ENCODE measurements around the gene GPD1L.
"Not testable (repeated sequence)": the region's sequence is repeated elsewhere in the genome, so short reads cannot be mapped to it uniquely, and the experiment has no call there.

Gene GPD1L

GRCh38 chr3:32106929-32107362 is 526 bp downstream of the GPD1L start:
- DNase-seq = peak; percentile 7

DNA sequence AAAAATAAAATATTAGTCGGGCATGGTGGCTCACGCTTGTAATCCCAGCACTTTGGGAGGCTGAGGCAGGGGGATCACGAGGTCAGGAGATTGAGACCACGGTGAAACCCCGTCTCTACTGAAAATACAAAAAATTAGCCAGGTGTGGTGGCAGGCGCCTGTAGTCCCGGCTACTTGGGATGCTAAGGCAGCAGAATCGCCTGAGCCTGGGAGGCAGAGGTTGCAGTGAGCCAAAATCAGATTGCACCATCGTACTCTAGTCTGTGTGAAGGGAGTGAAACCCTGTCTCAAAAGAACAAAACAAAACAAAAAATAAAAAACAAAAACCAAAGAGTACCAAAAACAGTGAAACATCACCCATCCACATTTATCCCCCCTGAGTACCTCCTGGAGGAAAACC is 1.8 kb downstream of the GPD1L start:
- DNase-seq = not testable (repeated sequence)

- no peak for DNase-seq
These were observed 2.8 kb downstream of the GPD1L start for GRCh38 chr3:32109256-32109655.

DNA sequence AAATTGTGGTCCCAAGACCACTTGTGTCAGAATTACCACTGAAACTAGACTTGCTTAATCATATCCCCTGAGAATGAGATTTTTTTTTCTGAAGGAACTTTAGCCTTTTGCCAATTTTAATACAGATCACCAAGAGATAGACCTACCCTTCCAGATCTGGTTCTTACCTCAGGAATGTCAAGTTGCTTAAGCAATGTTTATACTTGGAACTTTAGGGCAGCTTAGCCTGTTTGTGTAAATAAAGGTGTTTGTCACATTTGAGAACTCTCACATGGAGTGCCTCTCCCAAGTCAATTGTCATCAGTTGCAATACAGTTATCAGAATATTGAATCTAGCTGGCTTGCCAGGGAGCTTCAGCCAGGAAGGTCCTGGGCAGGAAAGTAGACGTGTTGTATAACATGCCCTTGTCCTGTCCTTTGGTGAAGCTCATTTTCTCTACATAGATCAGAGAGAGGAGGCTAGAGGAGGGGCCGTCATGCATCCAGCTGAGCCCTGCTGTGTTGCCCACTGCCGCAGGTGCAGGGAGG is 3.9 kb downstream of the GPD1L start:
- no peak for DNase-seq

DNA sequence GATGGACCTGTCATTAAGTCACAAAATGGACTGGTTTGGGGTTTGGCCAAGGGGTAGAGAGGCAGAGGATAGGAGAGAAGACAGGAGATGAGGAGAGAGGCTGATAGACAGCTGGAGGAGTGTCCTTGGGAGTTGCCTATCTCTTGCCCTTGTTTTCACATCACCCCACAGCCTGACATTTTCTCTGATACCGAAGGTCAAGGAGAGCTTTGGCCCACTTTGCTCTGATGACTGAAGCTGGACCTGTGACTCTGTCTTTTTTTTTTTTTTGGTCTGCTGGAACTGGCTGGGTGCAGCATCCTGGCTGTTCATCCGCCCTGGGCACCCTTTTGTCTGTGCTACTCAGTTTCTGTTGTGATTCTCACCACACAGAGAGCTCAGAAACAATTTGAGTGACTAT is 5.1 kb downstream of the GPD1L start:
- no peak for DNase-seq

DNA sequence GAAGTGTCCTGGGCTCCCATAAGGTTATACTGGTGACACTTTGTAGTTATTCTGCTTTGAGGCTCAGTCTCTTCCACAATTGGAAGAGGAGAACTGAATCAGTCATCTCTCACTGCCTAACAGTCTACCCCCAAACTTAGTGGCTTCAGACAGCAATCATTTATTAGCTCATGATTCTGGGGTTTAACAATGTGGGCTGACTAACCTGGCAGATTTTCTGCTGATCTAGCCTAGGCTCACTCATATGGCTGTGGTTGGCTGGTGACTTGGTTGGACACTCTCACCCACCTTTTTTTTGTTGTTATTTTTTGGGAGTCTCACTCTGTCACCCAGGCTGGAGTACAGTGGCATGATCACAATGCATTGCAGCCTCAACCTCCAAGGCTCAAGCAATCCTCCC is 7.1 kb downstream of the GPD1L start:
- no peak for DNase-seq

DNA sequence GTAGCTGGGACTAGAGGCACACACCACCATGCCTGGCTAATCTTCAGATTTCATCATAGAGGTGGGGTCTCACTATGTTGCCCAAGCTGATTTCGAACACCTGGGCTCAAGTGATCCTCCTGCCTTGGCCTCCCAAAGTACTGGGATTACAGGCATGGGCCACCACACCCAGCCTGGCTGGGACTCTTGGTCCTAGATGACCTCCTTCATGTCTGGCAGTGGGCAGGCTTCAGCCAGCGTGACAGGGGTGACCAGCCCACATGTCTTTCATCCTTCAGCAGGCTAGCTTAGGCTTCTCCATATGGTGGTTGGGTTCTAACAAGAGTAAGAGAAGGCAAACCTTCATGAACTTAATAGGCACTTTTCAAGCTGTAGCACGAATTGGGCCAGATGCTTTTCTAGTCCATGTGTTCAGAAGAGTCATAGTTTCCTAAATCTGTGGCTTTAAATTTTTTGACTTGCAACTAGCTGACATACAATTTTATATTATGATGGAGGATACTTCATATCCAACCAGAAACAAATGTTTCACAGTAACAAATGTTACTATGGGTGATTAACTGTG is 7.6 kb downstream of the GPD1L start:
- no peak for DNase-seq

DNA sequence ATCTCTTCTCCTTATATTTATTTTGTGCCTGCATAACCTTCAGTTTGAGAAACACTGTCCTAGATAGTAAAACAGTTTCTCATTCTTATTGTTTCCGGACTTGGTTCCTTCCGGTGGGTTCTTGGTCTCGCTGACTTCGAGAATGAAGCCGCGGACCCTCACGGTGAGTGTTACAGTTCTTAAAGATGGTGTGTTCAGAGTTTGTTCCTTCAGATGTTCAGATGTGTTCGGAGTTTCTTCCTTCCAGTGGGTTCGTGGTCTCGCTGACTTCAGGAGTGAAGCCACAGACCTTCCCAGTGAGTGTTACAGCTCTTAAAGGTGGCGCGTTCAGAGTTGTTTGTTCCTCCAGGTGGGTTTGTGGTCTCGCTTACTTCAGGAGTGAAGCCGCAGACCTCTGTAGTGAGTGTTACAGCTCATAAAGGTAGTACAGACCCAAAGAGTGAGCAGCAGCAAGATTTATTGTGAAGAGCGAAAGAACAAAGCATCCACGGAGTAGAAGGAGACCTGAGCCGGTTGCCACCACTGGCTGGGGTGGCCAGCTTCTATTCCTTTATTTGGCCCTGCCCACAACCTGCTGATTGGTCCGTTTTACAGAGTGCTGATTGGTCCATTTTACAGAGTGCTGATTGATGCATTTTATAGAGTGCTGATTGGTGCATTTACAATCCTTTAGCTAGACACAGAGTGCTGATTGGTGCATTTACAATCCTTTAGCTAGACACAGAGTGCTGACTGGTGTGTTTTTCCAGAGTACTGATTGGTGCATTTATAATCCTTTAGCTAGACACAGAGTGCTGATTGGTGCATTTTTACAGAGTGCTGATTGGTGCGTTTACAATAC is 8.3 kb downstream of the GPD1L start:
- DNase-seq = not testable (repeated sequence)

DNA sequence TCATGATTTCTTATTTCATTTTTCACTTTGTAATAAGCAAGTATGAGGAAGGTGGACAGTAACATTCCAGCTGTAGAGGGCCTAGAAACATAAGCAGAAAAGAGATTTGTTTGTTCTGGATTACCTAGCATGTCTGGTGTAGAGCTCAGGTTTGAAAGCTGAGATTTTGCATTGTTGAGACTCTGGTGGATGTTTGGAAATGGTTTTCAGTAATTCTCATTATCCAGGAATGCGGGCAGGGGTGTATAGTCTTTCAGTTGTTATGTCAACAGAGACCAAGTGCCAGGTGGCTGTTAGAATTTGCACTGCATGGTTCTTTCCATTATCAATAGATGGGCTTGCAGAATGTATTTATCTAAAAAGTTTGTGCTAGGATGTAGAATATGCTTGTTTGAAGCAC is 10.9 kb downstream of the GPD1L start:
- no peak for DNase-seq

DNA sequence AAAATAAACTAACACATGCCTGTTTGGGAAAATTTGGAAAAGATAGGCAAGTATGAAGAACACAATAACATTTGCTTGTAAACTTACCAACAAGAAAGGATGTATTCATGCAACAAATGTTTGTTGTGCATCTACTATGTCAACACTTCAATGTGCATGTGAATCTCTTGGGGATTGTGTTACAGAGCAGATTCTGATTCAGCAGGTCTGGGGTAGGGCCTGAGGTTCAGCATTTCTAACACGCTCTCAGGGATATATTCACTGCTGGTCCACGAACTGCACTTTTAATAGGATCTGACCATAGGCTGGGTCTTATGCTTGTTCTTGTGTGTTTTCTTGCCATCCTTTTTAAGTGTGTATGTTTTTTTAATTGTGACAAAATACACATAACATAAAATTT is 11.8 kb downstream of the GPD1L start:
- DNase-seq = no peak

DNA sequence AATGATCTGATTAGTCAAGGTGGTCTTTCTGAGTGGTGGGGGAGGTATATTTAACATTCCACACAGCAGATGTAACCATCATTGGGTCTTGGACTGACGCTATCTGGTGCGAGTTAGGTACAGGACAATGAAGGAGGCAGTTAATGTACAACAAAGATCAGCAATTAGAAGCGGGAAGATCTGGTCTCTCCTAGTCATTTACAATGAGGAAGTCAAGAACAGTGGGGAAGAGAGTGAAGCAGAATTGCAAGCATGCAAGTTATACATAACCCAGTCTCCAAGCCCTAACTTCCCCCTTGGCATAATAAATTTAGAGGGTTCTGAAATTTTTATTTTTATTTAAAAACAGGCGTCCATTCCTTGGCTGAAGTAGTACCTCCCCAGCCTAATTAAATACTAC is 14.1 kb downstream of the GPD1L start:
- DNase-seq = peak; percentile 55

DNA sequence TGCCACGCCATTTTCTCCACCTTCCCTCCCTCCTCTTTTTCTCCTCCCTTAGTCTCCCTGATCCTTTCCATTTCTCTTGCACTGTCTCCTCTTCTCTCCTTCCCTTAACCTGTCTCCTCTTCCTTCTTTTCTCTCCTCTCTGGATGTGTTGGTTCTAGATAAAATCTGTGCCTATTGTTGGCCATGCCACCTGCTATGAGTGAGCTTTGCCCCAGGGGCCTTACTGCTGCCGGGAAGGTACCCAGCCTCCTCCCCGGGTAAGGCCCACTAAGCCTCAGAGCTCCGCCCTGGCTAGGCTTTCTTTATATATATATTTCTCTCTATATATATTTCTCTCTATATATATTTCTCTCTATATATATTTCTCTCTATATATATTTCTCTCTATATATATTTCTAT is 14.7 kb downstream of the GPD1L start:
- no peak for DNase-seq

DNA sequence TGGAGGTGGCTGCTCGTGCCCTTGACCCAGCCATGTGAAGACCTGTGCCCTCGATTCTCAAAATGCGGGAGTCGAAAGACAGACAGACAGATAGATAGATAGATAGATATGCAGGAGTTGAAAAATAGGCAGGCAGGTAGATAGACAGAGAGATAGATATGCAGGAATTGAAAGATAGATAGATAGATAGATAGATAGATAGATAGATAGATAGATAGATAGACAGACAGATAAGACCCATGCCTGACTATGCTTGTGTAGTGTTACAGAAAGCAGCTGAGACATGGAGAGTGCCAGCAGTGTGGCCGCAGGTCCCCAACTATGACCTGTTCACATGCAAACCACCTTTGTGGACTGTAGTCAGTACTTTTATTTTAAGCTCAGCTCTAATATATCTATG is 17.2 kb downstream of the GPD1L start:
- no peak for DNase-seq

DNA sequence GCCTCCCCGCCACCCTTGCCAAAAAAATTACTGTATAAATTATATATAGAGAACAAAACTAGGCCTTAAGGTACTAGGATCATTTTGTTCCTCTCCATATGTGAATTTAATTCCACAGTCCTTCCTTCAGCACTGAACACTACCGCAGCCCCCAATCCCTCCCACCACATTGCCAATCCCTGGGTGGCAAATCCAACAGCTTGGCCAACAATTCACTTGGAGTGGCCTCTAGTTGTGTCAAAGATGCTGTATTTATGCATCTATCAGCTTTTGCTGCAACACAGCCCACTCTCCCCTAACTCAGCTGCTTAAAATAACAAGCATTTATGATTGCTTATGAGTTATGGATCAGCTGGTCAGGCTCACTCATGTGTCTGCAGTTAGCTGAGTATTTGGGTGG is 18.6 kb downstream of the GPD1L start:
- no peak for DNase-seq

- no peak for DNase-seq
These were observed 20.0 kb downstream of the GPD1L start for GRCh38 chr3:32126305-32127015.

DNA sequence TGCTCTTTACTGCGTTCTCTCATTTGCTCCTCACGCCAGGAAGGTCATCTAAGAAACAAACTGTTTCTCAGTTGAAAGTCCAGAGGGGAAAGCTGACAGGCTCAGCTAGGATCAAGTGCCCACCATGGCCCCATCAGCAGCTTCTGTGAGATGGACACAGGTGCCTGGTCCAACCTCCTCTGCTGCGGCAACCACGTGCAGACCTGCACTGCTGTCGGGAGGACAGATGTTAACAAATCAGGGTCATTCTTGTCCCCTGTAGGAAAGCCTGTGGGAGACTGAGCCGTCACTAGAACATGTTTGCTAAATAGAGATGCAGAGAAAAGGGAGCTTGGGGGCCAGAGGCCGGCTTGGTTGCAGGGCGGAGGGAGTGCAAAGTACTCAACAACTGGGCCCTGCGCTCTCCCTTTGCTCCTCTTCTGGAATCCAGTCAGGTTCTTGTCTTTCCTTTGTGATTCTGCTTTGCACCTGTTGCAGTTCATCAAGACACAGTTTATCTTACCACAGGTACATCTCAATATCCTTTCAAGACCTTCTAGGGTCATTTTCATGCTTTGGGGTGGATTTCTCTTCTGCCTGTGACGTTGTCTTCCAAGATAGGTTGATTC is 20.9 kb downstream of the GPD1L start:
- no peak for DNase-seq

DNA sequence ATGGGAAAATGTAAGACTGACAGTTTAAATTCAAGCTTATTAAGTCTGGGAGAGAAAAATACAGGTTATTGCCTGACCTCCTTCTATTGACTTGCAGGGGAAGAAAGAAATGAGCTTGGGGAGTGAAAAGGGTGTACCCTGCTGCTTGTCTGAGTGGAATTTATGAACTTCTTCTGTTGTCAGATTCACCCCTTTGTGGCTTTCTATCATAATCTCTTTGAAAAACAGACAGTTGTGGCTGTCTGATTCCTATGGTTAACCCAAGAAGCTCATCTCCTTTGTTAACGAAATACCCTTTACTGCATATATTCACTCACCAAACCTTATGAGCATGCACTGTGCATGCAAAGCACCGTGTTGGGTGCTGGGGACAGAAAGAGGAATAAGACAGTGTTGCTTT is 22.5 kb downstream of the GPD1L start:
- DNase-seq = no peak

DNA sequence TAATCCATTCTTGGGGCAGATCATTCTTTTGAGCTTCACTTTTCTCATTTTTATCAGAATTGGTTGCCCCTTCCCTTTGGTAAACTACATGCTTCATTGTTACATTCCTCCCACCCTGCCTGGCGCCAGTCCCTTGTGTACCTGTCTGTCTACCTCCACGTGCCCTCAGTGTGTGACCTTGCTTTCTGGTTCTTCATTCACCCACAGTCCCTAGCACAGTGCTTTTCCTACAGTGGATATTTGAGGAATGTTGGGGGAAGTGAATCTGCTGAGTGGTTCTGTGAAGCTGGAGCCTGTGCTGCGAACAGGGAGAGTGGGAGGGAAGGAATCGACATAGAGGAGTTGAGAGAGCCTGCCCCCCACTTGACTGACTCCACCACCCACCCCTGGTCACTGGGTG is 23.4 kb downstream of the GPD1L start:
- no peak for DNase-seq

DNA sequence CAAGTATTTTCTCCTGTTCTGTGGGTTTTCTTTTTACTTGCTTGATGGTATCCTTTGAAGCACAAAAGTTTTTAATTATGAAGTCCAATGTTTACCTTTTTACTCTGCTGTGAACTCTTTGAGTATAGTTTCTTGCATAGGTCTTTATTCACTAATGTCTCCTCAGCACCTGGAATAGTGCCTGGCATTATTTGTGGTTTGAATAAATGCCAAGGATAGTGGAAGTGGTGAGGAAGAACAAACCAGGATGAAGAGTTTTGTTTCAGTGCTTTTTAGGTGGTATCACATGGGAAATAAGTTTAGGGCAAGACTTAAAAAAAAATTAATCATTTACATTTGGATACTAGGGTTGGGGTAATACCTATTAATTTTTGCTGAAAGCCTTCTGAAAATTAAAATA is 25.7 kb downstream of the GPD1L start:
- DNase-seq = no peak

DNA sequence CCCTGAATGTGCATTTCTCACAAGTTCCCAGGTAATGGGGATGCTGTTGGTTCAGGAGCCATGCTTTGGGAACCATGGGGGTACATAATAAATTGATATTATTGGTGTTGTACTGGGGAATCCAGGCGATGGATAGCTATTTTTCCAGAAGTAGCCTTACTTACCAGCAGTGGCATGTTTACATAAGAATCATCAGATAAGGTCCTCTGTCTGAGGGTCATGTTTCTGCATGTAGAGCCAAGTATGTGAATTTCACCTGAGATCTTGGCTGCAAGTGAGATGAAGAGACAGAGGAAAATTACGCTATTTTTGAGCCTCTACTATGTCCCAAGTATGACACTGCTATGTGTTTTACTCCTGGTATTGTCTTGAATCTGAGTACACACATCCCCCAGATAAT is 26.3 kb downstream of the GPD1L start:
- DNase-seq = no peak

DNA sequence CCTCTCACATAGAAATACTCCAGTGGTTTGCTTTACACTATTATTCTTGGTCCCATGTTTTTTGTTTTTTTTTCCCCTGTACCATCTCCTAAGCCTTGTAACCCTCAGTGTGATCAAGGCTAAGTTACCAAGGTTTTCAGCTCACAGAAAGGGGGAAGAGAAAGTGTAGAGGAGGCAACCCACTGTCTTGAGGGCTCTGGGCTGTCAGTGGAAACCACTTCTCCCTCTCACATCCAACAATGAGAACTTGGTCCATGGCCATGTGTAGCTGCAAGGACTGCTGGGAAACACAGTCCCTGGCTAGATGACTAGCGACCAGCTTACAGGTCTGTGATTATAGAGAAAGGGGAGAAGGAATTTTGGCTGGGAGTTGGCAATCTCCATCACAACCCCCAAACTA is 30.3 kb downstream of the GPD1L start:
- no peak for DNase-seq

GRCh38 chr3:32137870-32138269 is 31.4 kb downstream of the GPD1L start:
- DNase-seq = no peak

GRCh38 chr3:32138545-32139104 is 32.2 kb downstream of the GPD1L start:
- DNase-seq = peak; percentile 5
